ENCODE results near the gene SLC38A3.

GRCh38 chr3:50169858-50170257, 35.2 kb upstream of the SLC38A3 start:
- TF ChIP-seq CTCF (IDR thresholded peaks at IDR 0.05 in 4 of 5, conservative IDR thresholded peaks at IDR 0.05 in 1 of 5) = no peak
- no peak for TF ChIP-seq POLR2A (IDR thresholded peaks at IDR 0.05)

Measured in gastrocnemius medialis (tissue), 4 donors.